HEK293 (cell line): Measurements from ENCODE around the gene ZNF561.

Experiments
- ATF2 ChIP-seq: fragments of 450-650 bp; formaldehyde crosslinking; IDR thresholded peaks from 2 replicates; pipeline ENCODE4 v1.5.1; 2016; ENCODE audit warnings: missing biosample characterization, missing genetic modification characterization, low read depth
- CTCF ChIP-seq: fragments of 450-650 bp; formaldehyde crosslinking; IDR thresholded peaks from 2 replicates; pipeline ENCODE4 v1.5.1; 2016; ENCODE audit warnings: missing biosample characterization, missing genetic modification characterization
- KLF1 ChIP-seq: fragments of 450-650 bp; formaldehyde crosslinking; IDR thresholded peaks from 2 replicates; pipeline ENCODE4 v1.5.1; 2016; ENCODE audit warnings: missing biosample characterization, missing genetic modification characterization
- ZBTB11 ChIP-seq: fragments of 450-650 bp; formaldehyde crosslinking; conservative IDR thresholded peaks from 2 replicates; pipeline ENCODE4 v1.5.1; 2016; ENCODE audit warnings: low read depth, missing biosample characterization, missing genetic modification characterization
- ZNF121 ChIP-seq: fragments of 450-650 bp; formaldehyde crosslinking; IDR thresholded peaks from 2 replicates; pipeline ENCODE4 v1.5.1; 2016; ENCODE audit warnings: missing biosample characterization, missing genetic modification characterization
- ZNF155 ChIP-seq: fragments of 450-650 bp; formaldehyde crosslinking; IDR thresholded peaks from 2 replicates; pipeline ENCODE4 v1.5.1; 2016; ENCODE audit warnings: missing biosample characterization, missing genetic modification characterization
- ZNF23 ChIP-seq: fragments of 450-650 bp; formaldehyde crosslinking; IDR thresholded peaks from 2 replicates; pipeline ENCODE4 v1.5.1; 2016; ENCODE audit warnings: missing biosample characterization, missing genetic modification characterization, borderline replicate concordance
- ZNF404 ChIP-seq: fragments of 450-650 bp; formaldehyde crosslinking; IDR thresholded peaks from 2 replicates; pipeline ENCODE4 v1.5.1; 2017; ENCODE audit warnings: missing biosample characterization, missing genetic modification characterization
- ZNF621 ChIP-seq: fragments of 450-650 bp; formaldehyde crosslinking; IDR thresholded peaks from 2 replicates; pipeline ENCODE4 v1.5.1; 2017; ENCODE audit warnings: missing biosample characterization, missing genetic modification characterization
- ZNF664 ChIP-seq: fragments of 450-650 bp; formaldehyde crosslinking; IDR thresholded peaks from 2 replicates; pipeline ENCODE4 v1.5.1; 2016; ENCODE audit warnings: missing biosample characterization, missing genetic modification characterization

GRCh38 chr19:9615844-9616243, 5.2 kb downstream of the ZNF561 start:
- TF ChIP-seq ZNF121 (no peak), ZBTB11 (tag by site-specific recombination) (no peak), ZNF621 (tag by site-specific recombination) (no peak), CTCF (tag by site-specific recombination) (no peak), ZNF155 (tag by site-specific recombination) (no peak), ATF2 (tag by site-specific recombination) (no peak), ZNF23 (no peak), KLF1 (tag by site-specific recombination) (no peak), ZNF664 (tag by site-specific recombination) (no peak), ZNF404 (tag by site-specific recombination) (no peak)
